B cell (primary cell): ENCODE measurements around the gene PCDHGC3.

Experiments
- CTCF ChIP-seq: fragments of 200-600 bp; IDR thresholded peaks from one replicate; pipeline ENCODE4 v1.8.0; 2022; ENCODE audit warnings: antibody characterized with exemption, mild to moderate bottlenecking
- EZH2 ChIP-seq: IDR thresholded peaks from 2 replicates; pipeline ENCODE4 v1.6.1; 2012; ENCODE audit warnings: borderline replicate concordance, low read depth, mild to moderate bottlenecking, moderate library complexity, low read length; ENCODE audit not compliant: insufficient read depth, poor library complexity, severe bottlenecking

GRCh38 chr5:141507387-141508091 lies 31.8 kb downstream of the PCDHGC3 start:
- TF ChIP-seq CTCF = no peak
- TF ChIP-seq EZH2 = no peak
